Amygdala (tissue), 56 donors: Measurements from ENCODE around the gene RPS6KA2.
A peak's percentile ranks its signal among the peaks of the same experiment; 100 is the strongest.

Source experiments
- DNase-seq, 56 donors: peaks; one replicate each; lab custom pipeline; 2025; lab: John Stamatoyannopoulos, UW

Gene RPS6KA2

DNA sequence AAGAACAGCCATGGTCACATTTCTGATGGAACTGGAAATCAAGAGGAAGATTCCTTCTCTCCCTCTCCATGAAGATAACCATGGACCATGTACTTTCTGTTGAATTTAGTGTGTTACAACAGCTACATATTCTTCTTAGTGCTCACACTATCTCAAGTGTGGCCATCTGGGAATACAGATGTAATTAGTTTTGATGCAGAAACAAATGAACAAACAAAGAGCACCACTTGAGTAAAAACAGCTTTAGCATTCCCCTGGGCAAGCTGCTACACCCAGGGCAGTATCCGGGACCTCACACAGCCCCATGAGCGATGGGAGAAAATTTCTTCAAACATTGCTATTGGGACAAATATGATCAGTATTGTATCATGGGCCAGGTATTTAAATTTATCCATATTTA, 115.7 kb downstream of the RPS6KA2 start:
- DNase-seq = no peak

- DNase-seq = no peak
Measured at GRCh38 chr6:166509193-166509592, 117.9 kb downstream of the RPS6KA2 start.

DNA sequence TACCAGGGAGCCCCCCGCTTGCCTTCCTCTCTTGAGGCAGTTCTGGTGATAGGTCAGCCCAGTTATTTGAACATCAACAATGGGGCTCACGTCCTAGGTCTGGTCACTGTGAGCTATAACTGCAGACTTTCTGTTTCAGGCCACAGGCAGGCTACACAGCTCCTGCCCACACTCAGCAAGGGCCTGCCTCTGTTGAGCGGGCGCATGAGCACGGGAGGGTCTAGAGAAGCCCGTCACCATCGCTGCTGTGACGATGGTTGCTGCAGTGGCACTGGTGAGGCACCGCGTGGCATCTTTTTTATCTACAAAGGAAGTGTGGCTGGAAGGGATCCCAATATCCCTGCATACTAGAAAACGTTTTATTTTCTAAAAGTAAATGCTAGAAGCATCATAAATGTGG, 118.3 kb downstream of the RPS6KA2 start:
- DNase-seq = no peak

GRCh38 chr6:166507809-166508564, 119.1 kb downstream of the RPS6KA2 start:
- no peak for DNase-seq

DNA sequence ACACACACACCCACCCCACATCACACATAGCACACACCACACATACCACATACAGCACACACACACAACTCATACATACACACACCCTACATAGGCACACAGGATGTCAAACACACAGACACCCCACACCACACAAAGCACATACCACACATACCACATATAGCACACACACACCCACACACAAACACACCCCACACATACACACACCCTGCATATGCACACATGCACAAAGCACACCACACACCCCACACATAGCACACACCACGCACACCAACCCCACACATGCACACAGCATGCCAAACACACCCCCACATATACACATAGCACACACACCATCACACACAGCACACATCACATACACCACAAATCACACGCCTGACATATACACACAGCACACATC, 119.7 kb downstream of the RPS6KA2 start:
- no peak for DNase-seq

DNA sequence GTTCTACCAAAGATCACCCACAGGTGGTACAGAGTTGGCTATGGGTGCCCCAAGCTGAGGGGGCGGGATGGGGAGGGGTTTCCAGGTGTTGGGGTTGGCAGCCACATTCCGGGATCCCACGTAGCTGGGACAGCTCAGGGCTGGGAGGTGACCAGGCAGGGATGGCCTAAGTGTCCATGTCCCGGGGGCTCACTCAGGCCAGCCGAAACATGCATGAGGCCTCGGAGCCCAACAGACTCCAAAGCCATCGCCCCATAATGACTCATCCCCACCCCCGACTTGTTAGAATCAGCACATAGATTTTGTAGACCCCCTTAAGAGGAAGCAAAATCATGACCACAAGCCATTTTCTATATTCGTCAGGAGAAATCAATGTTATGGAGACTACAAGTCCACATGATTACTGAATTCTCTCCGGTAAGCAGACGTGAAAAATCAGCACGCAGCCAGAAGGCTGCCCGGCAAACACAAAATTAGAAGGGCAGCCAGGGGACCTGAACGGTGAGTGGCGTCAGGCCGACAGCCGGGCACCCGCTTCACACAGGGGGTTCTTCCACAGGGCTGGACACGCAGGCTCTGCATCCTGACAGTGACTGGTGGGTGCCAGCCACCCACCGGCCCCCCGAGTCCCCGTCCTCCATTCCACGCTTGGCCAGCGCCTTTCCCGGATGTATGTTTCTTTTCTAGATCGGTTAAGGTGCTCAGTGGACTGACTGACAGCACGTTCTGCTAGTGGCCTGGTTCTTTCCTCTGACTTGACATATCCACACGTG, 121.7 kb downstream of the RPS6KA2 start:
- DNase-seq = no peak

DNA sequence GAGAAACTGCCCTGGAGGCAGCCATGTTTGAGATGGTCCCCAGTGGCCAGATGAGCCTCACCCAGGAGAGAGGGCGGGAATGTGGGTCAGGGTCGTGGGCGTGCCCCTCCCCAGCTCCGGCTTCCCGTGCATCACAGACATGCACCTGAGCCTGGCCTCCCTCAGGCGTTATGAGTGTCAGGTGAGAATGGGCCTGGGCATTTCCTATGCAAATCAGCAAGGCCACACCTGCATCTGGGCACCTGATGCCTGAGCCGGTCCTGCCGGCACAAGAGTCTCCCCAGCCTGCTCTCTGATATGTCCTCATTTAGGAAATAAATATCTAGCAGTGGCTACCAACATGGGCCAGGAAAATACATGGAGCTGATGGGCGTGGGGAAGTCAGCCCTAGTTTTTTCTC, 123.0 kb downstream of the RPS6KA2 start:
- no peak for DNase-seq

GRCh38 chr6:166503167-166503744, 123.8 kb downstream of the RPS6KA2 start:
- DNase-seq = no peak

DNA sequence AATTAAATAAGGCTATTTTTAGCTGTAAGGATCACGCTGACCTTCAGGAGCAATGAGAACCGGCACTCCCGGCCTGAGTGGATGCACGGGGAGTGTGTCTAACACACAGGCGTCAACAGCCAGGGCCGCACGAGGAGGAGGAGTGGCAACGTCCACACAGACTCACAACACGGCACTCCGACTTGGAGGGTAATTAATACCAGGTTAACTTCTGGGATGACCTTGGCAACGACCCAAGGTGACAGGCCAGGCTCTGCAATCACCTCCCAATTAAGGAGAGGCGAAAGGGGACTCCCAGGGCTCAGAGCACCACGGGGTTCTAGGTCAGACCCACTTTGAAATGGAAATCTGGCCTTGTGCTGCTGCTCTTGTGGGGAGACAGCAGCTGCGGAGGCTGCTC, 124.6 kb downstream of the RPS6KA2 start:
- DNase-seq = no peak

- DNase-seq = no peak
Measured at GRCh38 chr6:166501246-166501645, 125.8 kb downstream of the RPS6KA2 start.

DNA sequence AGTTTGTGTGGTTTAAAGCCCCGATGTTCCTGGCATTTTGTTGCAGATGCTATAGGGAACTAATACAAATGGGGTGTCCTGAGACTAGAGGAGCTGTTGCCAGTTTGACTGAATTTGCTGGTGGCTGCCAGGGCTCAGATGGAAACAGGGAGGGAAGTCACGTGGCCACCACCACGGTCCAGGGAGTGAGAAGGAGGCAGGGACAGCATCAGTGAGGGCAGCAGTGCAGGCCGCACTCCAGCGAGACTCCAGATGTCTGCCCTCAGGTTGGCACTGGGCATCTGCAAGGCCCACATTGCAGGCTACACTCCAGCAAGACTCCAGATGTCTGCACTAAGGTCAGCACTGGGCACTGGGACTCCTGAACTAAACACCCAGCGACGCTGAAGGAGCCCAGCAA, 126.8 kb downstream of the RPS6KA2 start:
- DNase-seq = peak in 45 of 56 donors; percentile 12 to 80 (median 54)

- no peak for DNase-seq
Measured at GRCh38 chr6:166499350-166500163, 127.5 kb downstream of the RPS6KA2 start.

GRCh38 chr6:166498661-166499349, 128.2 kb downstream of the RPS6KA2 start:
- no peak for DNase-seq

DNA sequence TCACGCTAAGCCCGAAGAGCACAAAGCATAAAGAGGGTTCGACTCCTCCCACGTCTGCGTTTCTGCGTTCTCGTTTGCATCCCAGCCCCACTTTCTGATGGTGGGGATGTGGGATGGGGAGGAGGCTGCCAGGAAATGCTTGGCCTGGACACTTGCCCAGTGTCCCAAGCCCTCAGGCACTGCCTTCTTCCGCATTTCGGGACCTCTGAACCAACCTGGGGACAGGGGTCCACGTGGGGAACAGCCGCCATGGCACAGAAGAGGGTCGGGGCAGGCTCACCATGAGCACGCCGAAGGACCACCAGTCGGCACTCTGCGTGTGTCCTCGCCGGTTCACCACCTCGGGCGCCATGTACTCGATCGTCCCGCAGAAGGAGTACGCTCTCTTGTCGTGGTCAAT, 128.8 kb downstream of the RPS6KA2 start:
- no peak for DNase-seq

GRCh38 chr6:166497087-166497899, 129.8 kb downstream of the RPS6KA2 start:
- DNase-seq = no peak

- no peak for DNase-seq
Measured at GRCh38 chr6:166496460-166496859, 130.6 kb downstream of the RPS6KA2 start.

DNA sequence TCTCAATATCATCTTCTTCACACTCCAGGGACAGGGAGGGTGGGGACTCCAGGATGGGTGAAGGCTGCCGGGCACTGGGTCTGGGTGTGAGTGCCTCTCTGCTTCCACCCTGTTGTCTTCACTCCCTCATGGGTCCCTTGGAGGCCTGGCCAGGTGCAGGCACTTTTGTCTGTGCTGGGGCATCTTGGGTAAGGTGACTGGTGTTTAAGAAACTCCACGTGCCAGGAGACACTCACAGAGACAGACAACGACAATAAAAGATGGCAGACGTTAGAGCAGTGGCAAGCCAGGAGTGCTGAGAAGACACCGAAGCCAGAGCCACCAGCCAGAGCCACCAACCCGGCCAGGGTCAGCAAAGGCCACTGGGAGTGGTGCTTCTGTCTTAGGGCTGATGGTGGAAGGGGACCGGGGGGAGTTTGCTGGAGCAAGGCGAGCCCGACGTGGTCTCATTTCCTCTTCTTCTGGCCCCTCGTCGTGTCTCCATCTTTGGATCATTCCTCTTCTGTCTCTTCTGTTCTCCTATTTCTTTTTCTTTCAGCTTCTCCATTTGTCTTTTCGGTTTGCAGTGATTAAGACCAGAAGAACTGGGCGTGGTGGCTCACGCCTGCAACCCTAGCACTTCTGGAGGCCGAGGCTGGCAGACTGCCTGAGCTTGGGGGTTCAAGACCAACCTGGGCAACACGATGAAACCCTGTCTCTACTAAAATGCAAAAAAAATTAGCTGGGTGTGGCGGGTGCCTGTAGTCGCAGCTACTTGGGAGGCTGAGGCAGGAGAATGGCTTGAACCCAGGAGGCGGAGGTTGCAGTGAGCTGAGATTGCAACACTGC, 131.3 kb downstream of the RPS6KA2 start:
- DNase-seq = no peak

DNA sequence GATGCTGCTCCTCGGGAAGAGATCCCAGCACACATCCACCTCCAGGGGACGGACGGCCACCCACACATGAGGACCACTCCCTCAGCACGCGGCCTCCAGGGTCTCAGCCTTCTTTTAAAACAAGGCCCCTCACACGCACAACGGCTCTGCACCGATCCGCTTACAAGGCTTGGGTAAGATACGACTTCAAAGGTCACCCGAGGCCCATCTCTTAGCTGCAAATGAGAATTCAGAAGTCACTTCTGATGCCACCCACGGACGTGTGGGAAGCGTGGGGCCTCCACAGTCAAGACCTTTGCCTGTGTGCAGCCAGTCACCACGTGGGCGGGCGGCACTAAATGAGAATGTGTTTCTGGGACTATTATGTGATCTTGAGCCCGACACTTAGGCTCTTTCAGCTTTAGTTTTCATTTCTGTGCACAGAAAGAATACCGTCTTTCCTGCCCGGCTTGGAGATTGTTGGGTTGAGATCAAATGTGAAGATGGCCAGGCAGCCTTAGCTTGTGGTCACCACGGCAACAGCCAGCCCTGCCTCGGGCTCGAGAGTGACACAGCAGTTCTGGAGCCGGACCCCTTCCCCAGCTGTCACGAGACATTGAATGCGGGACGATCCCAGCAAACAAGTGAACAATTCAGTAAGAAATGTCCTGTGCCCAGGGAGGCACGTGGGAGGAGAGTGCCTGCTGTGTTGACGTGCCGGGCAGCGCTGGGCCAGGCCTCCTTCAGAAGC, 132.1 kb downstream of the RPS6KA2 start:
- DNase-seq = peak in 44 of 56 donors; percentile 27 to 89 (median 57)
